Suprapubic skin (tissue), 4 donors: Measurements from ENCODE around the gene VPS26A. TPM values are rescaled to one million over a fixed set of nuclear protein-coding genes. Genes with fewer than 3 reads are reported as not detected.

Experiments used
- DNase-seq, 2 donors: peaks; one replicate each; pipeline ENCODE4 v3.0.0-alpha.2; 2019; ENCODE audit warnings: low spot score in 2 of 2
- H3K27ac ChIP-seq: fragments of 200-600 bp; sonication (generic); one replicate; pipeline ENCODE4 v1.5.1; 2019
- H3K27me3 ChIP-seq: fragments of 200-600 bp; sonication (generic); one replicate; pipeline ENCODE4 v1.5.1; 2019
- H3K36me3 ChIP-seq: fragments of 200-600 bp; sonication (generic); one replicate; pipeline ENCODE4 v1.5.1; 2019
- H3K4me1 ChIP-seq: fragments of 200-600 bp; sonication (generic); one replicate; pipeline ENCODE4 v1.5.1; 2019
- H3K4me3 ChIP-seq: fragments of 200-600 bp; sonication (generic); one replicate; pipeline ENCODE4 v1.5.1; 2019; ENCODE audit warnings: mild to moderate bottlenecking
- H3K9me3 ChIP-seq: fragments of 200-600 bp; sonication (generic); one replicate; pipeline ENCODE4 v1.5.1; 2019
- EP300 ChIP-seq: sonication (generic); formaldehyde crosslinking; IDR thresholded peaks from one replicate; pipeline ENCODE4 v1.6.1; 2017; ENCODE audit warnings: antibody characterized with exemption
- POLR2A ChIP-seq, 2 donors: fragments of 450-650 bp; IDR thresholded peaks; one replicate each; pipeline ENCODE4 v1.6.1; 2017; ENCODE audit warnings: antibody characterized with exemption in 2 of 2, mild to moderate bottlenecking in 2 of 2, moderate library complexity in 2 of 2
- POLR2AphosphoS5 ChIP-seq, 3 donors: sonication (generic); formaldehyde crosslinking; IDR thresholded peaks; one replicate each; pipeline ENCODE4 v1.6.1; 2017; ENCODE audit warnings: antibody characterized with exemption in 3 of 3
- WGBS: methylation state at CpG from one replicate; pipeline ENCODE4 v1.1.5; 2018; 5-methylcytosine and 5-hydroxymethylcytosine counted together
- total RNA-seq, 4 donors: library from RNA; depleted of rRNA; stranded (reverse); fragments of >200 nt; gene quantifications; one replicate each; pipeline ENCODE4 v1.1.0, GENCODE V29; 2016
- TF ChIP-seq, protein P1 (sequence below), 2 donors: fragments of 200-600 bp in 1 of 2; fragments of 450-650 bp in 1 of 2; sonication (generic) in 1 of 2; IDR thresholded peaks; one replicate each; pipeline ENCODE4 v1.5.1; 2016 to 2019; ENCODE audit warnings: antibody characterized with exemption in 2 of 2, mild to moderate bottlenecking in 1 of 2, moderate library complexity in 1 of 2

VPS26A gene
- total RNA-seq, 4 donors from 2014 or later, result 29.9 to 33.4 (median 32.1) TPM

DNA sequence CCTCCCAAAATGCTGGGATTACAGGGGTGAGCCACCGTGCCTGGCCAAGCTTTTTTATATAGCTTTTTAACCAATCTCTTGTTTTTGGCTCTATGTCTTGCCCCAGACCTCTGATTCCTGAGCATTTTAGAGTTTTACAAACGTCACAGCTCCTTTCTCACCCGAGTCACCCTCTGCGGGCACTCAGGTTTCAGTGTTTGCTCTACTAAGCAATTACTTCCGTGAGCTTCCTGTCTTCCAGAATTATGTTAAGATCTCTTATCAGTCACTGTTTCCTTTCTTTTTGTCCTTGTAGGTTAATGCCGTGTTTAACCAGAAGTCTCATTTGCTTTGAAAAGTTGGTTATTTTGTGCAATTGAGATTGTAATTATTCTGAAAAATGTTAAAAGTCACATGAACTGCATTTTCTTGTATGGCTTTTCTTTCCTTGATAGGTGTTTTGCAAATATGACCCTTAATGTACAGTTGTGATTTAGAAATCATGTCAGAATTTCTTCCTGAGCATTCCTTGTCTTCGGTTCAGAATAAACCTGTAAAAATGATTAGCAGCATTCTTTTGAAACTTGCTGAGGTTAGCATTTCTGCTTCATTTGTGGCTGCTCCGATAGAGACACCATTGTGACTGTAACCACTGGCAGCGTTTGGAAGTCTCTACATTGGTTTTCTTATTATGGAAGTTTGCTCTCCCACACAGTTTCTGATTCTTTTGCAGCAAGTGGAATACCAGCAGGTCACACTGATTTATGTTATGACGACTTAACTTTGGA is 91.6 kb downstream of the VPS26A start:
- 32% methylated on average over 10 of the region's 10 CpGs for WGBS
- Histone ChIP-seq H3K27me3 (peaks cover 4% of the 10 kb centered on the region), H3K4me1 (no peaks in the 10 kb centered on the region), H3K36me3 (no peaks in the 10 kb centered on the region), H3K4me3 (no peak overlapping the region), H3K9me3 (no peaks in the 10 kb centered on the region), H3K27ac (no peak overlapping the region)
- DNase-seq, result no peak
- TF ChIP-seq POLR2A (IDR thresholded peaks at IDR 0.05) (no peak), POLR2AphosphoS5 (IDR thresholded peaks at IDR 0.05) (no peak), EP300 (no peak)
- TF ChIP-seq, protein P1, sequence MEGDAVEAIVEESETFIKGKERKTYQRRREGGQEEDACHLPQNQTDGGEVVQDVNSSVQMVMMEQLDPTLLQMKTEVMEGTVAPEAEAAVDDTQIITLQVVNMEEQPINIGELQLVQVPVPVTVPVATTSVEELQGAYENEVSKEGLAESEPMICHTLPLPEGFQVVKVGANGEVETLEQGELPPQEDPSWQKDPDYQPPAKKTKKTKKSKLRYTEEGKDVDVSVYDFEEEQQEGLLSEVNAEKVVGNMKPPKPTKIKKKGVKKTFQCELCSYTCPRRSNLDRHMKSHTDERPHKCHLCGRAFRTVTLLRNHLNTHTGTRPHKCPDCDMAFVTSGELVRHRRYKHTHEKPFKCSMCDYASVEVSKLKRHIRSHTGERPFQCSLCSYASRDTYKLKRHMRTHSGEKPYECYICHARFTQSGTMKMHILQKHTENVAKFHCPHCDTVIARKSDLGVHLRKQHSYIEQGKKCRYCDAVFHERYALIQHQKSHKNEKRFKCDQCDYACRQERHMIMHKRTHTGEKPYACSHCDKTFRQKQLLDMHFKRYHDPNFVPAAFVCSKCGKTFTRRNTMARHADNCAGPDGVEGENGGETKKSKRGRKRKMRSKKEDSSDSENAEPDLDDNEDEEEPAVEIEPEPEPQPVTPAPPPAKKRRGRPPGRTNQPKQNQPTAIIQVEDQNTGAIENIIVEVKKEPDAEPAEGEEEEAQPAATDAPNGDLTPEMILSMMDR (IDR thresholded peaks at IDR 0.05), result no peak

DNA sequence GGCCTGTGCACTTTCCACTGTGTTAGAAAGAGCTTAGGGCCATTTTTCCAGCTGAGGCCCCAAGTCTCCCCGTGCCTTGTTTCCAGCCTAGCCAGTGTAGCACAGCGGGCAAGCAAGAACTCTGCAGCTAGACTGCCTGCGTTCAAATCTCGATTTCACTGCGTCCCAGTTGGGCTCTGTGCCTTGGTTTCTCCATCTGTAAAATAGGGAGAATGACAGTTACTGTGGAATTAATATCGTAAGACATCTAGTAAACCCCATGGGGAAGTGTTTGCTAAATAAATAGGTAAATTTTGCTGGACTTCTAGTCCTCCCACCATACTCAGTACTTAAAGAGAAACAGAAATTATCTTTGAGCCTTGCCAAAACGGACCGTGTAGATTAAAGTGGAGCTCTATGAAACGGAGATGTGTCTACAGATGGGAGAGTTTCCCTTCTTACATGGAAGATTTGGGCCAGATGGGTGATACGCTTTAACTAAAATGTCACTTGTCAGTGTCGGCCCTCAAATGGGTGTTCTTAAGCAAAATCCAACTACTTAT is 92.7 kb downstream of the VPS26A start:
- H3K4me3 ChIP-seq, result no peak overlapping the region
- H3K36me3 ChIP-seq, result no peaks in the 10 kb centered on the region
- no peak overlapping the region for H3K27ac ChIP-seq
- no peaks in the 10 kb centered on the region for H3K4me1 ChIP-seq
- no peaks in the 10 kb centered on the region for H3K9me3 ChIP-seq
- H3K27me3 ChIP-seq, result peaks cover 4% of the 10 kb centered on the region
- 91% methylated on average over 11 of the region's 11 CpGs for WGBS
- no peak for TF ChIP-seq POLR2A (IDR thresholded peaks at IDR 0.05)
- TF ChIP-seq EP300, result no peak
- TF ChIP-seq, protein P1 (IDR thresholded peaks at IDR 0.05), result no peak
- TF ChIP-seq POLR2AphosphoS5 (IDR thresholded peaks at IDR 0.05), result no peak
- no peak for DNase-seq

DNA sequence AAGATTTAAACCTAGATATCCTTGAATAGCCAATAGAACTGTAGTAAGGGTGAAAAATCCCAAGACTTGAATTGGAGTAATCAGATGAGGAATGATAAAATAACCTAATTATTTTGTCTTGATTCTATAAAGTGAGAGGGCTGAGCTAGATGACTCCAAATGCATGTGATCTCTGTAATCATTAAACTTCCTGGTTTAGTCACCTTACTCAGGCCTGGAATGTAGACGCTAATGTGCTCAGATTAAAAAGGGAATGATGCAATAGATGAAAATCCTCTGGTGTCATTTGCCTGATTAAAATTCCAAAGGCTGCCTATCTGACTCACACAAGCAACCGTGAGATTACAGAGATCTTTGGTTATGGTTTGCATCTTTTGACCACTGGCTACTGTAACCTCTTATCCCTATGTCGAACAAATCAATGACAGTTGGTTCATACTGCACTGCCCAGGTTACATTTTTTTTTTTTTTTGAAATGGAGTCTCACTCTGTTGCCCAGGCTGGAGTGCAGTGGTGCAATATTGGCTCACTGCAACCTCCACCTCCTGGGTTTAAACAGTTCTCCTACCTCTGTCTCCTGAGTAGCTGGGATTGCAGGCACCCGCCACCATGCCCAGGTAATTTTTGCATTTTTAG is 93.3 kb downstream of the VPS26A start:
- no peak for DNase-seq
- TF ChIP-seq EP300, result no peak
- TF ChIP-seq, protein P1 (IDR thresholded peaks at IDR 0.05), result no peak
- no peak for TF ChIP-seq POLR2A (IDR thresholded peaks at IDR 0.05)
- TF ChIP-seq POLR2AphosphoS5 (IDR thresholded peaks at IDR 0.05), result no peak
- Histone ChIP-seq H3K4me3 (no peak overlapping the region), H3K27me3 (peaks cover 4% of the 10 kb centered on the region), H3K27ac (no peak overlapping the region), H3K9me3 (no peaks in the 10 kb centered on the region), H3K36me3 (no peaks in the 10 kb centered on the region), H3K4me1 (peaks cover 5% of the 10 kb centered on the region)
- WGBS, result 62% methylated on average over 4 of the region's 4 CpGs

DNA sequence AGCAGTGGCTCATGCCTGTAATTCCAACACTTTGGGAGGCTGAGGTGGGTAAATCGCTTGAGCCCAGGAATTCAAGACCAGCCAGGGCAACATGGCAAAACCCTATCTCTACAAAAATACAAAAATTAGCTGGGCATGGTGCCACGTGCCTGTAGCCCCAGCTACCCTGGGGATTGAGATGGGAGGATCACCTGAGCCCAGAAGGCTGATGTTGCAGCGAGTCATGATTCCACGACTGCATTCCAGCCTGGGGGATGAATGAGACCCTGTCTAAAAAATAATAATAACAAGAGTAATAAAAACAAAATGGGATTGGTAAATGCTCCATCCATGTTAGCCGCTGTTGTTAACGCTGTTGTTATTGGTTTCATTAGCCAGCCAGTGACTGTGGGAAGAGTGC is 94.9 kb downstream of the VPS26A start:
- H3K9me3 ChIP-seq, result no peaks in the 10 kb centered on the region
- peaks cover 4% of the 10 kb centered on the region for H3K27me3 ChIP-seq
- H3K4me3 ChIP-seq, result no peak overlapping the region
- no peak for DNase-seq
- TF ChIP-seq EP300 (no peak), POLR2AphosphoS5 (IDR thresholded peaks at IDR 0.05) (no peak), POLR2A (IDR thresholded peaks at IDR 0.05) (no peak)
- TF ChIP-seq, protein P1 (IDR thresholded peaks at IDR 0.05), result no peak
- 89% methylated on average over 6 of the region's 6 CpGs for WGBS
- no peak overlapping the region for H3K27ac ChIP-seq
- H3K36me3 ChIP-seq, result no peaks in the 10 kb centered on the region
- H3K4me1 ChIP-seq, result peaks cover 15% of the 10 kb centered on the region

DNA sequence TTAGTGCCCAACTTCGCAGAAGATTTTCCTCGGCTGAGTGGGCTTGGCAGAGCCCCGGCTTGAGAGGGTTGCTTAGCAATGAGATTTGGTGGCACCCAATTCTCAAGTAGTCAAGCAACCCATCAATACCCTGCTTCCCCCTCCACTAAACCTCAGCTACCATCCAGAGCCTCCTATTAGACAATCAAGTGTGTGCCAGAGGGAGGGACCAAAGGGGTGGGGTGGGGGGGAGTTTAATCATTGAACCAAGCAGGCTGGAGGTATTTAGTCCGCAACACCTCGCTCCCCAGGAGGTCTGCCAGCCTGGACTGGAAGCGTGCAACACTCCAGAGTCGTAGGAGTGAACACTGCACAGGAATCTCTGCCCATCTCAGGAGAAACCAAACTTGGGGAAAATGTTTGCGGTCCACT is 96.1 kb downstream of the VPS26A start, which contains the start of gene HKDC1:
TSS of gene HKDC1 (plus strand) at position 292 of the 411 bp plus-strand sequence. CDS start at position 396, 104 bp downstream.
- H3K36me3 ChIP-seq, result no peaks in the 10 kb centered on the region
- H3K4me3 ChIP-seq, result no peak within 1 kb of the TSS
- H3K27me3 ChIP-seq, result peaks cover 4% of the 10 kb centered on the region
- WGBS, result 92% methylated on average over 5 of the region's 8 CpGs
- no peak within 1 kb of the TSS for H3K27ac ChIP-seq
- no peak for DNase-seq
- TF ChIP-seq EP300 (no peak), POLR2A (IDR thresholded peaks at IDR 0.05) (no peak), POLR2AphosphoS5 (IDR thresholded peaks at IDR 0.05) (no peak)
- TF ChIP-seq, protein P1 (IDR thresholded peaks at IDR 0.05), result no peak
- no peaks in the 10 kb centered on the region for H3K9me3 ChIP-seq
- H3K4me1 ChIP-seq, result peaks cover 19% of the 10 kb centered on the region
